ENCODE data around the gene IRAK1. TPM values are rescaled to one million over a fixed set of nuclear protein-coding genes. Genes with fewer than 3 reads are reported as not detected.

IRAK1 gene
- total and polyA plus RNA-seq, 2 of the 8 experiments (the other 6 are each of a cell fraction or from before 2014, with no cell fraction given): 26.6 to 41.7 TPM

DNA sequence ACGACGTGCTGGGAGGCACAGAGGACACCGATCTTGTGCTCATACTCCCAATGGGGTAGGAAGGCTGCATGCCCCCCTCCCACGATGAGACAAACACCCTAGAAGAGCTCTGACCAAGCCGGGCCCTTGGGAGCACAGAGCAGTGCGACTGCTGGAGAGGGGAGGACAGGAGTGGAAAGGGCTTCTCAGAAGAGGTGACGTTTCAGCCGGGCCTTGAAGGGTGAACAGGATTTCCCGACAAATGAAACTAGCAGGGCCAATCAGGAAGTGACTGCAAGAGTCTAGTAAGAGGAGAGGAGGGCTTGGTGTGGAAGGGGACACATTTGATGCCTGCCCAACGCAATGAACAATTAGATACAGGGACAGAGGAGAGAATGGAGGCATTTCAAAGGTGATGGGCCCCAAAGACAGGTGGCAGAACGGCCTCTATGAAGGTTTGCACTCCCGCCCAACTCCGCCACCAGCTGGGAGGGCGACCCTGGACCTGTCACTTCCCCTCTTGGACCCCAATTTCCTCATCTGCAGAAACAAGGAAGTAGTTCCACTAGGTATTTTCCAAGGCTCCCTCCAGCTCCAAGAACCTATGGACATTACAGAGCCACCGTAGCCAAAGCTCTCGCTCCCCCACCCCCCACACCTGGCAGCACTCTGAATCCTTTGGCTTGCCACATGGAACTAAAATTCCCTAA, 52.0 kb downstream of the IRAK1 start:
- H3K4me2 ChIP-seq (ENCODE audit: insufficient read depth in 1 of 2, low read depth in 2 of 2, low read length in 2 of 2): peak overlapping the region; percentile 33 to 66
- H4K8ac ChIP-seq (ENCODE audit: extremely low read depth, insufficient read depth, low read length): no peak overlapping the region
- peak overlapping the region in 1 of 4 experiments; percentile 97; a peak in 1 of 8 replicates for H3K4me3 ChIP-seq (ENCODE audit: extremely low read depth in 1 of 4, insufficient read depth in 2 of 4, low read depth in 3 of 4, low read length in 4 of 4)
- no peak overlapping the region for H3K23ac ChIP-seq (ENCODE audit: insufficient read length)
- H3K4me1 ChIP-seq (replicated peaks in 1 of 4; ENCODE audit: control insufficient read depth in 3 of 4, insufficient read depth in 4 of 4, low read length in 3 of 4): peaks cover 4 to 21% (median 13%) of the 10 kb centered on the region in 4 experiments
- POLR2A ChIA-PET (ENCODE audit: partially characterized antibody): interaction anchor here (1.1 to 4.0 kb wide), 16 partner anchors 10 to 190 kb away, joined by 3 to 26 read pairs (median 4); partner anchors contain the start of genes ARHGAP4, IDH3G, NAA10 and SSR4
- H4K20me1 ChIP-seq (replicated peaks in 1 of 2; ENCODE audit: control insufficient read depth in 1 of 2, insufficient read depth in 2 of 2, low read length in 2 of 2): peaks cover 18 to 30% of the 10 kb centered on the region in 2 experiments
- H2BK5ac ChIP-seq (ENCODE audit: low read depth, low read length): no peak overlapping the region
- H3K36me3 ChIP-seq (ENCODE audit: control insufficient read depth in 2 of 4, insufficient read depth in 4 of 4, low read length in 3 of 4): peaks cover 0 to 10% (median 3%) of the 10 kb centered on the region in 4 experiments; a peak in 5 of 8 replicates
- H3K79me1 ChIP-seq (ENCODE audit: low read depth, low read length): no peaks in the 10 kb centered on the region; the same call in 1 of the 2 replicates
- H2BK120ac ChIP-seq (replicated peaks; ENCODE audit: low read depth, low read length): no peak overlapping the region
- H3K14ac ChIP-seq (ENCODE audit: insufficient read length): no peak overlapping the region
- H2BK12ac ChIP-seq (ENCODE audit: low read depth, low read length): no peak overlapping the region
- CTCF ChIA-PET (ENCODE audit: partially characterized antibody): interaction anchor here (0.9 to 11.2 kb wide), 7 partner anchors 10 to 55 kb away, joined by 3 to 102 read pairs (median 3); partner anchors contain the start of gene RENBP
- H3K9ac ChIP-seq (replicated peaks in 1 of 4; ENCODE audit: extremely low read depth in 1 of 4, low read depth in 3 of 4, low read length in 3 of 4): 0 out of 7 replicates have a peak overlapping the region, but pooled peaks of 1 of the 4 experiments have one; percentile 22
- H3K27me3 ChIP-seq (replicated peaks in 1 of 4; ENCODE audit: control insufficient read depth in 3 of 4, extremely low read depth in 1 of 4, insufficient read depth in 3 of 4, low read length in 3 of 4): no peaks in the 10 kb centered on the region
- no peak overlapping the region for H4K91ac ChIP-seq (replicated peaks; ENCODE audit: insufficient read length, low read length)
- no peak overlapping the region for H2BK15ac ChIP-seq (ENCODE audit: low read length)
- no peak overlapping the region for H3K18ac ChIP-seq (ENCODE audit: extremely low read depth, low read length)
- H4K5ac ChIP-seq (ENCODE audit: insufficient read length, low read depth, low read length): no peak overlapping the region
- TF ChIP-seq, protein P1, sequence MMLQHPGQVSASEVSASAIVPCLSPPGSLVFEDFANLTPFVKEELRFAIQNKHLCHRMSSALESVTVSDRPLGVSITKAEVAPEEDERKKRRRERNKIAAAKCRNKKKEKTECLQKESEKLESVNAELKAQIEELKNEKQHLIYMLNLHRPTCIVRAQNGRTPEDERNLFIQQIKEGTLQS (IDR thresholded peaks at IDR 0.05; ENCODE audit: insufficient read depth, low read depth, low read length): no peak
- TF ChIP-seq EGR1 (IDR thresholded peaks at IDR 0.05; ENCODE audit: borderline replicate concordance, low read depth, low read length): no peak
- TF ChIP-seq RBBP5 (IDR thresholded peaks at IDR 0.05; ENCODE audit: borderline replicate concordance, low read depth, low read length): no peak
- TF ChIP-seq, protein P2, sequence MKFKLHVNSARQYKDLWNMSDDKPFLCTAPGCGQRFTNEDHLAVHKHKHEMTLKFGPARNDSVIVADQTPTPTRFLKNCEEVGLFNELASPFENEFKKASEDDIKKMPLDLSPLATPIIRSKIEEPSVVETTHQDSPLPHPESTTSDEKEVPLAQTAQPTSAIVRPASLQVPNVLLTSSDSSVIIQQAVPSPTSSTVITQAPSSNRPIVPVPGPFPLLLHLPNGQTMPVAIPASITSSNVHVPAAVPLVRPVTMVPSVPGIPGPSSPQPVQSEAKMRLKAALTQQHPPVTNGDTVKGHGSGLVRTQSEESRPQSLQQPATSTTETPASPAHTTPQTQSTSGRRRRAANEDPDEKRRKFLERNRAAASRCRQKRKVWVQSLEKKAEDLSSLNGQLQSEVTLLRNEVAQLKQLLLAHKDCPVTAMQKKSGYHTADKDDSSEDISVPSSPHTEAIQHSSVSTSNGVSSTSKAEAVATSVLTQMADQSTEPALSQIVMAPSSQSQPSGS (IDR thresholded peaks at IDR 0.05; ENCODE audit: low read length): no peak
- no peak for FAIRE-seq
- no peak for DNase-seq (ENCODE audit: low read depth in 1 of 2, low spot score in 2 of 2)
- H3K4ac ChIP-seq (replicated peaks; ENCODE audit: insufficient read length, low read depth, low read length): no peak overlapping the region
- 76% methylated on average over 13 of the region's 16 CpGs; no CpG with 5 or more reads in 1 of the 2 experiments for WGBS, 2 experiments (ENCODE audit: extremely low coverage in 1 of 2, insufficient coverage in 1 of 2, insufficient read length in 1 of 2, insufficient replicate concordance in 2 of 2, low coverage in 1 of 2, low lambda C conversion rate in 2 of 2, missing lambda C conversion rate in 1 of 2)
- no peak overlapping the region for H2AFZ ChIP-seq (ENCODE audit: low read length)
- no peak overlapping the region for H3K56ac ChIP-seq (replicated peaks; ENCODE audit: insufficient read length, low read depth, low read length)
- H3K79me2 ChIP-seq (ENCODE audit: control insufficient read depth in 1 of 2, insufficient read depth in 2 of 2, low read length in 2 of 2): peaks cover 44 to 78% of the 10 kb centered on the region in 2 experiments
- no peak overlapping the region for H2BK20ac ChIP-seq (ENCODE audit: low read length)
- peaks cover 4% of the 10 kb centered on the region; the same call in 1 of the 2 replicates for H3K23me2 ChIP-seq (ENCODE audit: low read depth, low read length)
- H3K27ac ChIP-seq (ENCODE audit: low read depth, low read length): no peak overlapping the region
- H3K9me3 ChIP-seq (ENCODE audit: insufficient read depth in 2 of 2, low read depth in 1 of 2, low read length in 1 of 2): no peaks in the 10 kb centered on the region
- H2AK5ac ChIP-seq (ENCODE audit: low read depth, low read length): no peak overlapping the region
